Measurements from ENCODE around the gene RCAN1. TPM values are rescaled to one million over a fixed set of nuclear protein-coding genes. Genes with fewer than 3 reads are reported as not detected.
A peak's percentile ranks its signal among the peaks of the same experiment; 100 is the strongest.

RCAN1 gene
- polyA plus RNA-seq (2013): 25.1 and 27.0 TPM in 2 replicates

GRCh38 chr21:34614628-34615486 lies at the start of gene RCAN1:
Gene RCAN1, minus strand, starts transcription at chr21:34615113. Its CDS starts 102 bp downstream, at chr21:34615011.
- Histone ChIP-seq H3K4me3 (ENCODE audit: low read depth, low read length) (peak within 1 kb of the TSS; percentile 89), H2AK5ac (ENCODE audit: low read length) (no peak within 1 kb of the TSS), H2BK5ac (ENCODE audit: low read depth, low read length, poor library complexity) (no peak within 1 kb of the TSS), H4K8ac (ENCODE audit: low read depth, low read length) (peak within 1 kb of the TSS; percentile 82), H3K9ac (ENCODE audit: low read length) (peak within 1 kb of the TSS; percentile 9), H3K14ac (ENCODE audit: low read length) (peak within 1 kb of the TSS; percentile 24), H4K12ac (ENCODE audit: low read depth, low read length) (no peak within 1 kb of the TSS), H4K91ac (ENCODE audit: low read depth, low read length) (peak within 1 kb of the TSS; percentile 7), H3K79me2 (ENCODE audit: control insufficient read depth, insufficient read depth, low read length, poor library complexity) (no peaks in the 10 kb centered on the region), H2BK120ac (ENCODE audit: insufficient read depth, low read length, poor library complexity) (no peak within 1 kb of the TSS), H3K18ac (ENCODE audit: low read length) (peak within 1 kb of the TSS; percentile 67), H3K79me1 (ENCODE audit: low read length) (peaks cover 3% of the 10 kb centered on the region), H3K27me3 (ENCODE audit: insufficient read depth, low read length) (peaks cover 8% of the 10 kb centered on the region), H3K27ac (ENCODE audit: low read depth, low read length) (no peak within 1 kb of the TSS), H2AFZ (ENCODE audit: insufficient read depth, low read length, poor library complexity) (peak within 1 kb of the TSS; percentile 91), H2BK12ac (ENCODE audit: low read length) (no peak within 1 kb of the TSS), H3K23ac (ENCODE audit: low read length) (no peak within 1 kb of the TSS), H3K9me3 (ENCODE audit: insufficient read depth, low read depth, low read length) (peaks cover 3% of the 10 kb centered on the region), H3K4ac (ENCODE audit: low read depth, low read length) (no peak within 1 kb of the TSS), H3K4me1 (ENCODE audit: control insufficient read depth in 1 of 2, insufficient read depth in 2 of 2, low read length in 2 of 2) (peaks cover 5 to 6% of the 10 kb centered on the region in 2 experiments), H3K36me3 (ENCODE audit: control insufficient read depth in 1 of 2, insufficient read depth in 2 of 2, low read length in 2 of 2) (no peaks in the 10 kb centered on the region), H3K4me2 (ENCODE audit: low read length) (peak within 1 kb of the TSS; percentile 75)
- DNase-seq: peak; percentile 89 to 93
- WGBS (ENCODE audit: extremely low coverage, insufficient coverage, insufficient read length): no CpG with 5 or more reads among the region's 121 CpGs

- Histone ChIP-seq H3K4me2 (ENCODE audit: low read length) (no peak overlapping the region), H3K9me3 (ENCODE audit: insufficient read depth, low read depth, low read length) (peaks cover 2% of the 10 kb centered on the region), H3K14ac (ENCODE audit: low read length) (no peak overlapping the region), H3K79me1 (ENCODE audit: low read length) (no peaks in the 10 kb centered on the region), H4K91ac (ENCODE audit: low read depth, low read length) (no peak overlapping the region), H4K8ac (ENCODE audit: low read depth, low read length) (no peak overlapping the region), H2BK120ac (ENCODE audit: insufficient read depth, low read length, poor library complexity) (no peak overlapping the region), H3K36me3 (ENCODE audit: control insufficient read depth in 1 of 2, insufficient read depth in 2 of 2, low read length in 2 of 2) (no peaks in the 10 kb centered on the region), H3K4me3 (ENCODE audit: low read depth, low read length) (no peak overlapping the region), H3K79me2 (ENCODE audit: control insufficient read depth, insufficient read depth, low read length, poor library complexity) (no peaks in the 10 kb centered on the region), H3K23ac (ENCODE audit: low read length) (no peak overlapping the region), H4K12ac (ENCODE audit: low read depth, low read length) (no peak overlapping the region), H2BK12ac (ENCODE audit: low read length) (no peak overlapping the region), H3K9ac (ENCODE audit: low read length) (no peak overlapping the region), H3K4me1 (ENCODE audit: control insufficient read depth in 1 of 2, insufficient read depth in 2 of 2, low read length in 2 of 2) (no peaks in the 10 kb centered on the region), H3K27me3 (ENCODE audit: insufficient read depth, low read length) (no peaks in the 10 kb centered on the region), H2AFZ (ENCODE audit: insufficient read depth, low read length, poor library complexity) (no peak overlapping the region), H2BK5ac (ENCODE audit: low read depth, low read length, poor library complexity) (no peak overlapping the region), H3K4ac (ENCODE audit: low read depth, low read length) (no peak overlapping the region), H3K27ac (ENCODE audit: low read depth, low read length) (no peak overlapping the region), H2AK5ac (ENCODE audit: low read length) (no peak overlapping the region), H3K18ac (ENCODE audit: low read length) (no peak overlapping the region)
- DNase-seq: no peak
Observed at GRCh38 chr21:34661848-34662247, 46.9 kb upstream of the RCAN1 start.

DNA sequence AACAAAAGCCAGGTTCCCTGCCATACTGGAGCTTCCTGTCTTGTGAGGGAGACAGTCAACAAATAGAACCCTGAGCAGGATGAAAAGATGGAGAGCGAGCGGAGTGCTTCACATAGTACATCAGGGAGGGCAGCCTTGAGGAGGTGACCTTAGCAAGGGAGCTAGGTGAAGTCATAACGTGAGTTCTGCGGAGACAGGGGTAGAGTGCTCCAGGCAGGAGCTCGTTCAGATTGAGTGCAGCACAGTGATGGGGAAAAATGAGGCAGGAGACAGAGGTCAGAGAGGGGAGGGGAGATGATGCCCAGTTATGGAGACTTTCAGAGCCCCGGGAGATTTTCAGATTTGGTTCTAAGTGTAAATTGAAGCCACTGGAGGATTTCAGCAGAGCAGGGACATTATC lies 38.6 kb upstream of the RCAN1 start:
- no peak for DNase-seq
- H2BK12ac ChIP-seq (ENCODE audit: low read length): no peak overlapping the region
- H2BK120ac ChIP-seq (ENCODE audit: insufficient read depth, low read length, poor library complexity): no peak overlapping the region
- H3K79me2 ChIP-seq (ENCODE audit: control insufficient read depth, insufficient read depth, low read length, poor library complexity): no peaks in the 10 kb centered on the region
- H2BK5ac ChIP-seq (ENCODE audit: low read depth, low read length, poor library complexity): no peak overlapping the region
- no peak overlapping the region for H3K23ac ChIP-seq (ENCODE audit: low read length)
- no peak overlapping the region for H3K4ac ChIP-seq (ENCODE audit: low read depth, low read length)
- no peak overlapping the region for H3K18ac ChIP-seq (ENCODE audit: low read length)
- no peaks in the 10 kb centered on the region for H3K4me1 ChIP-seq (ENCODE audit: control insufficient read depth in 1 of 2, insufficient read depth in 2 of 2, low read length in 2 of 2)
- H4K12ac ChIP-seq (ENCODE audit: low read depth, low read length): no peak overlapping the region
- H3K14ac ChIP-seq (ENCODE audit: low read length): no peak overlapping the region
- H4K91ac ChIP-seq (ENCODE audit: low read depth, low read length): no peak overlapping the region
- H3K27ac ChIP-seq (ENCODE audit: low read depth, low read length): no peak overlapping the region
- H3K79me1 ChIP-seq (ENCODE audit: low read length): no peaks in the 10 kb centered on the region
- WGBS (ENCODE audit: extremely low coverage, insufficient coverage, insufficient read length): no CpG with 5 or more reads among the region's 6 CpGs
- H3K4me3 ChIP-seq (ENCODE audit: low read depth, low read length): no peak overlapping the region
- peaks cover 2% of the 10 kb centered on the region for H3K9me3 ChIP-seq (ENCODE audit: insufficient read depth, low read depth, low read length)
- no peak overlapping the region for H4K8ac ChIP-seq (ENCODE audit: low read depth, low read length)
- no peaks in the 10 kb centered on the region for H3K36me3 ChIP-seq (ENCODE audit: control insufficient read depth in 1 of 2, insufficient read depth in 2 of 2, low read length in 2 of 2)
- no peak overlapping the region for H3K4me2 ChIP-seq (ENCODE audit: low read length)
- H3K9ac ChIP-seq (ENCODE audit: low read length): no peak overlapping the region
- H3K27me3 ChIP-seq (ENCODE audit: insufficient read depth, low read length): no peaks in the 10 kb centered on the region
- H2AFZ ChIP-seq (ENCODE audit: insufficient read depth, low read length, poor library complexity): no peak overlapping the region
- no peak overlapping the region for H2AK5ac ChIP-seq (ENCODE audit: low read length)

DNA sequence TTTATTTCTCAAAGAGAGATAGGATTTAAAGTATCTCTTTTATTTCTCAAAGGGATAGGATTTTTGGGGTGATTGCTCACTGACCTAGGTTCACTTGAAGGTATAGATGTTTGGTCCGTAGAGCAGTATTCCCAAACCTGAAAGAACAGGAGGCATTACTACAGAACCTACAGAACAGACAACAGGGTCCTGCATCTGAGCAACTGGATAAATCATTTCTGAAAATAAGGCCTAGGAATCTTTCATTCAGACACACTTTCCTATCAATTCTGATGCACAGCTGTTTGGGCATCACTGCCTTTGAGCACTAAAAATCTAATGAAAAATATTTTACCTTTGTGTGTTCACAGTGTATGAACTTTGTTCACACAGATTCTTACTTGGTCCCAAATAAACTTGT lies 36.7 kb upstream of the RCAN1 start:
- Histone ChIP-seq H3K9ac (ENCODE audit: low read length) (no peak overlapping the region), H3K36me3 (ENCODE audit: control insufficient read depth in 1 of 2, insufficient read depth in 2 of 2, low read length in 2 of 2) (no peaks in the 10 kb centered on the region), H2AK5ac (ENCODE audit: low read length) (no peak overlapping the region), H3K4me1 (ENCODE audit: control insufficient read depth in 1 of 2, insufficient read depth in 2 of 2, low read length in 2 of 2) (no peaks in the 10 kb centered on the region), H3K4me3 (ENCODE audit: low read depth, low read length) (no peak overlapping the region), H3K23ac (ENCODE audit: low read length) (no peak overlapping the region), H3K79me1 (ENCODE audit: low read length) (no peaks in the 10 kb centered on the region), H4K8ac (ENCODE audit: low read depth, low read length) (no peak overlapping the region), H4K91ac (ENCODE audit: low read depth, low read length) (no peak overlapping the region), H3K4me2 (ENCODE audit: low read length) (no peak overlapping the region), H3K9me3 (ENCODE audit: insufficient read depth, low read depth, low read length) (peaks cover 2% of the 10 kb centered on the region), H2BK120ac (ENCODE audit: insufficient read depth, low read length, poor library complexity) (no peak overlapping the region), H3K27ac (ENCODE audit: low read depth, low read length) (no peak overlapping the region), H3K18ac (ENCODE audit: low read length) (no peak overlapping the region), H2AFZ (ENCODE audit: insufficient read depth, low read length, poor library complexity) (no peak overlapping the region), H3K27me3 (ENCODE audit: insufficient read depth, low read length) (no peaks in the 10 kb centered on the region), H2BK5ac (ENCODE audit: low read depth, low read length, poor library complexity) (no peak overlapping the region), H3K4ac (ENCODE audit: low read depth, low read length) (no peak overlapping the region), H4K12ac (ENCODE audit: low read depth, low read length) (no peak overlapping the region), H3K14ac (ENCODE audit: low read length) (no peak overlapping the region), H2BK12ac (ENCODE audit: low read length) (no peak overlapping the region), H3K79me2 (ENCODE audit: control insufficient read depth, insufficient read depth, low read length, poor library complexity) (no peaks in the 10 kb centered on the region)
- no peak for DNase-seq
- WGBS (ENCODE audit: extremely low coverage, insufficient coverage, insufficient read length): no CpG with 5 or more reads among the region's 1 CpG

Measured in trophoblast cell (in vitro differentiated cells and primary cell).